H1 (cell line): Measurements from ENCODE around the gene LCE3D. TPM values are rescaled to one million over a fixed set of nuclear protein-coding genes. Genes with fewer than 3 reads are reported as not detected.

Source experiments
- CTCF ChIA-PET: fragments of 300-600 bp; sonication (Branson Sonifier 250); formaldehyde crosslinking; loops from one replicate; lab custom pipeline; 2021; ENCODE audit not compliant: partially characterized antibody; lab: Charles Lee
- POLR2A ChIA-PET: fragments of 300-600 bp; sonication (Branson Sonifier 250); formaldehyde crosslinking; loops from one replicate; lab custom pipeline; 2021; ENCODE audit warnings: inconsistent platforms; ENCODE audit not compliant: partially characterized antibody; lab: Charles Lee
- DNase-seq, 2 experiments: peaks; one replicate each; pipeline versions ENCODE4 v3.0.0 to v3.0.0-alpha.2; 2010 to 2022; ENCODE audit warnings: low spot score in 2 of 2, low read depth in 1 of 2, mixed read lengths in 1 of 2
- FAIRE-seq: peaks from 2 replicates; lab custom pipeline; 2011; peaks lifted over from hg19 to GRCh38; lab: Jason Lieb, UNC
- H2AFZ ChIP-seq: 2 replicates; pipeline ENCODE4 v1.8.1; 2012; ENCODE audit warnings: low read length, inconsistent platforms
- H2AK5ac ChIP-seq: 2 replicates; pipeline ENCODE4 v1.6.1; 2013; ENCODE audit warnings: low read depth, low read length
- H2BK120ac ChIP-seq: replicated peaks from 2 replicates; pipeline ENCODE3; 2013; ENCODE audit warnings: low read depth, low read length, inconsistent platforms
- H2BK12ac ChIP-seq: 2 replicates; pipeline ENCODE4 v1.6.1; 2013; ENCODE audit warnings: low read depth, low read length
- H2BK15ac ChIP-seq: 2 replicates; pipeline ENCODE4 v1.6.1; 2013; ENCODE audit warnings: low read length
- H2BK20ac ChIP-seq: 2 replicates; pipeline ENCODE4 v1.6.1; 2013; ENCODE audit warnings: low read length
- H2BK5ac ChIP-seq: 2 replicates; pipeline ENCODE4 v1.6.1; 2013; ENCODE audit warnings: low read depth, low read length
- H3K14ac ChIP-seq: 2 replicates; pipeline ENCODE4 v1.6.1; 2013; ENCODE audit warnings: inconsistent platforms; ENCODE audit not compliant: insufficient read length
- H3K18ac ChIP-seq: 2 replicates; pipeline ENCODE4 v1.6.1; 2013; ENCODE audit warnings: low read length; ENCODE audit errors: extremely low read depth
- H3K23ac ChIP-seq: 2 replicates; pipeline ENCODE4 v1.6.1; 2013; ENCODE audit warnings: inconsistent platforms; ENCODE audit not compliant: insufficient read length
- H3K23me2 ChIP-seq: 2 replicates; pipeline ENCODE4 v1.6.1; 2013; ENCODE audit warnings: low read depth, low read length
- H3K27ac ChIP-seq: 2 replicates; pipeline ENCODE4 v1.6.1; 2011; ENCODE audit warnings: low read depth, low read length, inconsistent platforms
- H3K27me3 ChIP-seq, 4 experiments: replicated peaks in 1 of 4; 1 replicate in 1 of 4; 2 replicates in 3 of 4; pipeline versions ENCODE4 v1.6.1 to v1.8.1; 2011 to 2013; ENCODE audit warnings: low read length in 3 of 4, mild to moderate bottlenecking in 3 of 4, inconsistent platforms in 2 of 4, mixed read lengths in 2 of 4, moderate library complexity in 1 of 4; ENCODE audit not compliant: control insufficient read depth in 3 of 4, insufficient read depth in 3 of 4; ENCODE audit errors: extremely low read depth in 1 of 4
- H3K36me3 ChIP-seq, 4 experiments: 2 replicates each; pipeline versions ENCODE4 v1.6.1 to v1.8.1; 2011 to 2013; ENCODE audit warnings: mild to moderate bottlenecking in 4 of 4, low read length in 3 of 4, moderate library complexity in 2 of 4, control low read depth in 1 of 4, inconsistent platforms in 1 of 4; ENCODE audit not compliant: insufficient read depth in 4 of 4, control insufficient read depth in 2 of 4
- H3K4ac ChIP-seq: replicated peaks from 2 replicates; pipeline ENCODE3; 2013; ENCODE audit warnings: low read length, low read depth, mixed read lengths, inconsistent platforms; ENCODE audit not compliant: insufficient read length
- H3K4me1 ChIP-seq, 4 experiments: replicated peaks in 1 of 4; 1 replicate in 1 of 4; 2 replicates in 3 of 4; pipeline versions ENCODE4 v1.6.1 to v1.8.1; 2011 to 2013; ENCODE audit warnings: low read length in 3 of 4, inconsistent platforms in 2 of 4, mixed read lengths in 1 of 4; ENCODE audit not compliant: insufficient read depth in 4 of 4, control insufficient read depth in 3 of 4
- H3K4me2 ChIP-seq, 2 experiments: 2 replicates each; pipeline versions ENCODE4 v1.6.1 to v1.8.1; 2011 to 2013; ENCODE audit warnings: low read depth in 2 of 2, low read length in 2 of 2, control low read depth in 1 of 2, inconsistent platforms in 1 of 2, mild to moderate bottlenecking in 1 of 2; ENCODE audit not compliant: insufficient read depth in 1 of 2
- H3K4me3 ChIP-seq, 4 experiments: fragments of 200-600, 300-600 bp in 1 of 4; sonication (generic), shearing (Covaris generic), sonication (Bioruptor Twin) in 1 of 4; 2 replicates each; pipeline versions ENCODE4 v1.5.1 to v1.8.1; 2011 to 2016; ENCODE audit warnings: low read length in 4 of 4, low read depth in 3 of 4, control low read depth in 2 of 4, inconsistent platforms in 2 of 4, mild to moderate bottlenecking in 2 of 4, mixed read lengths in 1 of 4, moderate library complexity in 1 of 4; ENCODE audit not compliant: insufficient read depth in 2 of 4; ENCODE audit errors: extremely low read depth in 1 of 4
- H3K56ac ChIP-seq: replicated peaks from 2 replicates; pipeline ENCODE3; 2013; ENCODE audit warnings: low read depth, mild to moderate bottlenecking, mixed read lengths, low read length, inconsistent platforms; ENCODE audit not compliant: insufficient read length
- H3K79me1 ChIP-seq: 2 replicates; pipeline ENCODE4 v1.6.1; 2013; ENCODE audit warnings: low read depth, low read length, control low read depth
- H3K79me2 ChIP-seq, 2 experiments: 2 replicates each; pipeline versions ENCODE4 v1.6.1 to v1.8.1; 2012 to 2013; ENCODE audit warnings: low read length in 2 of 2, mild to moderate bottlenecking in 2 of 2, inconsistent platforms in 1 of 2; ENCODE audit not compliant: insufficient read depth in 2 of 2, control insufficient read depth in 1 of 2
- H3K9ac ChIP-seq, 4 experiments: replicated peaks in 1 of 4; 1 replicate in 1 of 4; 2 replicates in 3 of 4; pipeline versions ENCODE4 v1.6.1 to v1.8.1; 2011 to 2013; ENCODE audit warnings: low read depth in 3 of 4, low read length in 3 of 4, control low read depth in 2 of 4, mild to moderate bottlenecking in 2 of 4, moderate library complexity in 2 of 4, inconsistent platforms in 1 of 4; ENCODE audit errors: extremely low read depth in 1 of 4
- H3K9me3 ChIP-seq, 2 experiments: 2 replicates each; pipeline versions ENCODE4 v1.6.1 to v1.8.1; 2012 to 2013; ENCODE audit warnings: mild to moderate bottlenecking in 2 of 2, moderate library complexity in 2 of 2, control low read depth in 1 of 2, inconsistent platforms in 1 of 2, low read depth in 1 of 2, low read length in 1 of 2, mixed read lengths in 1 of 2; ENCODE audit not compliant: insufficient read depth in 2 of 2
- H4K20me1 ChIP-seq, 2 experiments: replicated peaks in 1 of 2; 2 replicates each; pipeline versions ENCODE3 to v1.8.1; 2011 to 2013; ENCODE audit warnings: inconsistent platforms in 2 of 2, low read length in 2 of 2, mild to moderate bottlenecking in 1 of 2; ENCODE audit not compliant: insufficient read depth in 2 of 2, control insufficient read depth in 1 of 2
- H4K5ac ChIP-seq: 2 replicates; pipeline ENCODE4 v1.6.1; 2013; ENCODE audit warnings: low read length, low read depth, mixed read lengths, inconsistent platforms; ENCODE audit not compliant: insufficient read length
- H4K8ac ChIP-seq: 2 replicates; pipeline ENCODE4 v1.8.0; 2013; ENCODE audit warnings: mild to moderate bottlenecking, moderate library complexity, low read length, inconsistent platforms; ENCODE audit not compliant: insufficient read depth; ENCODE audit errors: extremely low read depth
- H4K91ac ChIP-seq: replicated peaks from 2 replicates; pipeline ENCODE3; 2013; ENCODE audit warnings: low read length, mixed read lengths, inconsistent platforms; ENCODE audit not compliant: insufficient read length
- CEBPB ChIP-seq: IDR thresholded peaks from 2 replicates; pipeline ENCODE4 v1.6.1; 2012; ENCODE audit warnings: low read depth, low read length
- SAP30 ChIP-seq: fragments of 300-600 bp; sonication (generic); IDR thresholded peaks from 2 replicates; pipeline ENCODE4 v1.7.1; 2012; ENCODE audit warnings: low read length, moderate library complexity, mild to moderate bottlenecking, inconsistent platforms; ENCODE audit not compliant: insufficient read depth, insufficient replicate concordance
- SP4 ChIP-seq: IDR thresholded peaks from 2 replicates; pipeline ENCODE4 v1.6.1; 2012; ENCODE audit warnings: low read length, inconsistent platforms
- TAF1 ChIP-seq: IDR thresholded peaks from 2 replicates; pipeline ENCODE4 v1.6.1; 2011; ENCODE audit warnings: mild to moderate bottlenecking, low read depth, low read length
- TEAD4 ChIP-seq: IDR thresholded peaks from 2 replicates; pipeline ENCODE4 v1.6.1; 2012; ENCODE audit warnings: low read depth, low read length, inconsistent platforms, mixed read lengths
- WGBS, 2 experiments: shearing (Covaris generic) in 1 of 2; methylation state at CpG; one replicate each; pipeline versions ENCODE4 v1.1.6 to v1.1.7; 2013 to 2015; ENCODE audit warnings: low lambda C conversion rate in 2 of 2, mixed read lengths in 2 of 2, inconsistent platforms in 1 of 2, low coverage in 1 of 2, missing lambda C conversion rate in 1 of 2; ENCODE audit not compliant: insufficient replicate concordance in 2 of 2, insufficient coverage in 1 of 2, insufficient read length in 1 of 2; ENCODE audit errors: extremely low coverage in 1 of 2, missing lambda C conversion rate in 1 of 2; 5-methylcytosine and 5-hydroxymethylcytosine counted together
- polyA plus RNA-seq, 7 experiments: library from polyadenylated mRNA; depleted of rRNA in 3 of 7; stranded (reverse) in 5 of 7; unstranded in 2 of 7; fragments of >200 nt in 5 of 7; fragments of 200-250 nt in 2 of 7; gene quantifications; 1 replicate in 5 of 7; 2 replicates in 1 of 7; 4 replicates in 1 of 7; pipeline versions ENCODE4 v1.2.1 to v1.2.3, GENCODE V29; 2011 to 2013; ENCODE audit warnings: missing spikeins in 2 of 7, mixed read lengths in 2 of 7
- total RNA-seq: library from RNA; stranded (reverse); fragmentation: NEBNext Ultra II Directional; extraction: Animal tissue kit (Norgen Biotek cat#: 25700); gene quantifications from 2 replicates; pipeline ENCODE4 v1.2.1, GENCODE V29; 2021

The LCE3D gene
- total and polyA plus RNA-seq, 2 of the 8 experiments (the other 6 are each of a cell fraction or from before 2014, with no cell fraction given) = not detected

- FAIRE-seq = no peak
- H3K27ac ChIP-seq = no peak overlapping the region
- no peak overlapping the region for H3K4me2 ChIP-seq
- no peak overlapping the region for H3K23ac ChIP-seq
- H2AFZ ChIP-seq = no peak overlapping the region
- H2BK12ac ChIP-seq = no peak overlapping the region
- H3K4ac ChIP-seq = no peak overlapping the region
- H3K23me2 ChIP-seq = no peaks in the 10 kb centered on the region; the same call in 1 of the 2 replicates
- H2BK5ac ChIP-seq = no peak overlapping the region
- H3K79me1 ChIP-seq = no peaks in the 10 kb centered on the region
- H3K9me3 ChIP-seq = peaks cover 77 to 93% of the 10 kb centered on the region in 2 experiments
- 53% methylated on average over 1 of the region's 1 CpG; no CpG with 5 or more reads in 1 of the 2 experiments for WGBS, 2 experiments
- H3K9ac ChIP-seq = no peak overlapping the region
- H3K27me3 ChIP-seq = no peaks in the 10 kb centered on the region
- no peak overlapping the region for H4K91ac ChIP-seq
- H2AK5ac ChIP-seq = no peak overlapping the region
- H2BK120ac ChIP-seq = no peak overlapping the region
- no peak overlapping the region for H2BK20ac ChIP-seq
- CTCF ChIA-PET = no interaction called here
- H4K5ac ChIP-seq = no peak overlapping the region
- no peak overlapping the region for H3K14ac ChIP-seq
- H3K79me2 ChIP-seq = no peaks in the 10 kb centered on the region
- H3K36me3 ChIP-seq = no peaks in the 10 kb centered on the region
- H4K20me1 ChIP-seq = no peaks in the 10 kb centered on the region
- no peak overlapping the region for H3K18ac ChIP-seq
- POLR2A ChIA-PET = no interaction called here
- H2BK15ac ChIP-seq = no peak overlapping the region
- no peak overlapping the region for H4K8ac ChIP-seq
- no peak overlapping the region for H3K56ac ChIP-seq
- H3K4me3 ChIP-seq = no peak overlapping the region
- DNase-seq = no peak
- H3K4me1 ChIP-seq = no peaks in the 10 kb centered on the region
- TF ChIP-seq SAP30 (no peak), CEBPB (no peak), TAF1 (no peak), TEAD4 (no peak), SP4 (no peak)
These were observed 46.4 kb upstream of the LCE3D start for GRCh38 chr1:152626744-152627143.
